AG10803 (cell line): Measurements from ENCODE around the gene TTLL6.
A peak's percentile ranks its signal among the peaks of the same experiment; 100 is the strongest.

ENCODE experiments used
- DNase-seq: peaks from one replicate; pipeline ENCODE4 v3.0.0; 2010; ENCODE audit warnings: low read depth
- H3K4me3 ChIP-seq: 2 replicates; pipeline ENCODE4 v1.5.1; 2011; ENCODE audit warnings: mild to moderate bottlenecking, low read length, control low read depth
- CTCF ChIP-seq: conservative IDR thresholded peaks from 2 replicates; pipeline ENCODE4 v1.5.1; 2011; ENCODE audit warnings: mild to moderate bottlenecking, low read length, control low read depth, inconsistent platforms

Gene TTLL6

GRCh38 chr17:48752399-48753288 is 64.4 kb downstream of the TTLL6 start:
- TF ChIP-seq CTCF = no peak
- DNase-seq = peak; percentile 36
- no peak overlapping the region for H3K4me3 ChIP-seq

GRCh38 chr17:48751733-48752398 is 65.2 kb downstream of the TTLL6 start:
- TF ChIP-seq CTCF = no peak
- no peak for DNase-seq
- no peak overlapping the region for H3K4me3 ChIP-seq

- no peak for TF ChIP-seq CTCF
- H3K4me3 ChIP-seq = no peak overlapping the region
- DNase-seq = no peak
Observed at GRCh38 chr17:48751172-48751571, 65.9 kb downstream of the TTLL6 start.

- DNase-seq = no peak
- no peak overlapping the region for H3K4me3 ChIP-seq
- TF ChIP-seq CTCF = no peak
Observed at GRCh38 chr17:48749621-48750553, 67.1 kb downstream of the TTLL6 start.

GRCh38 chr17:48748718-48749566 is 68.1 kb downstream of the TTLL6 start:
- no peak for DNase-seq
- H3K4me3 ChIP-seq = no peak overlapping the region
- no peak for TF ChIP-seq CTCF
